T-helper 1 cell treated with Interleukin-12 subunit alpha and Interleukin-12 subunit beta and Interleukin-4 antibody, amounts not matched to agents 30 ng/mL and 1 ng/mL, for 36 hours (primary cell): Measurements from ENCODE around the gene SLC39A7. TPM values are rescaled to one million over a fixed set of nuclear protein-coding genes. Genes with fewer than 3 reads are reported as not detected.

Source experiments
- intact Hi-C: fragments of 100-400 bp; cut with micrococcal nuclease; formaldehyde crosslinking; loops from one replicate; pipeline ENCODE4 v1.15.1; 2024
- total RNA-seq: library from RNA; stranded (reverse); gene quantifications from 2 replicates; pipeline ENCODE4 v1.2.3, GENCODE V29; 2022

SLC39A7 gene
- total RNA-seq, 1 donor from 2014 or later = 60.7 TPM

- intact Hi-C loops = no loop called here
These were observed 11.5 kb upstream of the SLC39A7 start for GRCh38 chr6:33189164-33189563.

GRCh38 chr6:33189625-33190448 is 10.8 kb upstream of the SLC39A7 start:
- intact Hi-C loops = no loop called here

- intact Hi-C loops = no loop called here
These were observed 10.1 kb upstream of the SLC39A7 start for GRCh38 chr6:33190504-33191107.

- intact Hi-C loops = no loop called here
These were observed 9.1 kb upstream of the SLC39A7 start for GRCh38 chr6:33191383-33192104.

GRCh38 chr6:33192105-33192646 is 8.5 kb upstream of the SLC39A7 start, which contains the start of gene COL11A2:
Gene COL11A2 (minus strand): TSS chr6:33192467. CDS start chr6:33192240, 227 bp downstream.
- intact Hi-C loops = no loop called here

GRCh38 chr6:33192671-33193602 is 7.7 kb upstream of the SLC39A7 start:
- intact Hi-C loops = no loop called here

GRCh38 chr6:33193619-33194018 is 7.0 kb upstream of the SLC39A7 start:
- intact Hi-C loops = no loop called here

GRCh38 chr6:33194431-33194979 is 6.2 kb upstream of the SLC39A7 start:
- intact Hi-C loops = no loop called here

- intact Hi-C loops = no loop called here
These were observed 5.1 kb upstream of the SLC39A7 start for GRCh38 chr6:33195304-33196165.

GRCh38 chr6:33197431-33198048 is 3.1 kb upstream of the SLC39A7 start:
- intact Hi-C loops = loop anchor here (1.0 kb wide), 3 partner anchors 36 to 79 kb away; no protein-coding TSS in a partner anchor

GRCh38 chr6:33198159-33198852 is 2.4 kb upstream of the SLC39A7 start:
- intact Hi-C loops = no loop called here

- intact Hi-C loops = no loop called here
These were observed 1.7 kb upstream of the SLC39A7 start for GRCh38 chr6:33198853-33199436.

- intact Hi-C loops = loop anchor here (1.0 to 10.0 kb wide), 19 partner anchors 9 to 1225 kb away; partner anchors contain the start of genes CUTA, DXO, HLA-DPB1 and LEMD2
These were observed 914 bp upstream of the SLC39A7 start for GRCh38 chr6:33199687-33200218.

- intact Hi-C loops = loop anchor here (2.0 to 10.0 kb wide), 5 partner anchors 112 to 1226 kb away; partner anchors contain the start of genes DXO, LEMD2, PSMB9 and TAP1
These were observed 479 bp downstream of the SLC39A7 start for GRCh38 chr6:33201147-33201545.

GRCh38 chr6:33201935-33202334 is 1.3 kb downstream of the SLC39A7 start:
- intact Hi-C loops = loop anchor here (2.0 to 10.0 kb wide), 5 partner anchors 111 to 1227 kb away; partner anchors contain the start of genes DXO, LEMD2, PSMB9 and TAP1

GRCh38 chr6:33202799-33203198 is 2.1 kb downstream of the SLC39A7 start:
- intact Hi-C loops = loop anchor here (5.0 to 10.0 kb wide), 4 partner anchors 310 to 1228 kb away; partner anchors contain the start of genes DXO, LEMD2, PSMB9 and TAP1
